Mesenchymal stem cell (in vitro differentiated cells and primary cell): Measurements from ENCODE around the gene PSMD8.

ENCODE experiments used
- DNase-seq: peaks from one replicate; pipeline ENCODE4 v3.0.0-alpha.2; 2013
- H2AFZ ChIP-seq: one replicate; pipeline ENCODE4 v1.6.1; 2013; ENCODE audit warnings: low read depth, mild to moderate bottlenecking, control low read depth, inconsistent platforms, low read length, moderate library complexity
- H2AK5ac ChIP-seq: 2 replicates; pipeline ENCODE4 v1.6.1; 2013; ENCODE audit warnings: low read length, moderate library complexity, mild to moderate bottlenecking, inconsistent platforms; ENCODE audit not compliant: severe bottlenecking
- H2BK120ac ChIP-seq: one replicate; pipeline ENCODE4 v1.6.1; 2013; ENCODE audit warnings: low read depth, mild to moderate bottlenecking, inconsistent platforms, low read length, moderate library complexity
- H2BK12ac ChIP-seq, 2 experiments: one replicate each; pipeline ENCODE4 v1.6.1; 2013; ENCODE audit warnings: inconsistent platforms in 2 of 2, low read length in 2 of 2, mild to moderate bottlenecking in 2 of 2, moderate library complexity in 2 of 2, control low read depth in 1 of 2
- H2BK15ac ChIP-seq: one replicate; pipeline ENCODE4 v1.6.1; 2013; ENCODE audit warnings: mild to moderate bottlenecking, low read depth, inconsistent platforms; ENCODE audit not compliant: poor library complexity, severe bottlenecking
- H2BK5ac ChIP-seq: 2 replicates; pipeline ENCODE4 v1.6.1; 2013; ENCODE audit warnings: low read depth, mild to moderate bottlenecking, low read length, control low read depth, inconsistent platforms; ENCODE audit not compliant: poor library complexity, severe bottlenecking
- H3K14ac ChIP-seq, 2 experiments: one replicate each; pipeline ENCODE4 v1.6.1; 2013; ENCODE audit warnings: inconsistent platforms in 2 of 2, low read length in 2 of 2, control low read depth in 1 of 2, mild to moderate bottlenecking in 1 of 2, moderate library complexity in 1 of 2
- H3K18ac ChIP-seq, 2 experiments: one replicate each; pipeline ENCODE4 v1.6.1; 2013; ENCODE audit warnings: inconsistent platforms in 2 of 2, low read length in 2 of 2, control low read depth in 1 of 2, low read depth in 1 of 2, mild to moderate bottlenecking in 1 of 2
- H3K23ac ChIP-seq, 2 experiments: one replicate each; pipeline ENCODE4 v1.6.1; 2013; ENCODE audit warnings: inconsistent platforms in 2 of 2, low read length in 2 of 2, mild to moderate bottlenecking in 2 of 2, moderate library complexity in 2 of 2, control low read depth in 1 of 2
- H3K27ac ChIP-seq: 2 replicates; pipeline ENCODE4 v1.5.1; 2013; ENCODE audit warnings: mild to moderate bottlenecking, moderate library complexity, low read length, control low read depth, inconsistent platforms; ENCODE audit not compliant: poor library complexity, severe bottlenecking
- H3K27me3 ChIP-seq, 2 experiments: 2 replicates each; pipeline versions ENCODE4 v1.6.1 to v1.7.0; 2013; ENCODE audit warnings: low read length in 2 of 2, mild to moderate bottlenecking in 2 of 2, moderate library complexity in 2 of 2, control low read depth in 1 of 2, inconsistent platforms in 1 of 2; ENCODE audit not compliant: control insufficient read depth in 1 of 2, insufficient read depth in 1 of 2
- H3K36me3 ChIP-seq, 2 experiments: 2 replicates each; pipeline versions ENCODE4 v1.6.1 to v1.7.0; 2013; ENCODE audit warnings: low read length in 2 of 2, control low read depth in 1 of 2, inconsistent platforms in 1 of 2, low read depth in 1 of 2, mild to moderate bottlenecking in 1 of 2; ENCODE audit not compliant: insufficient read depth in 2 of 2, control insufficient read depth in 1 of 2
- H3K4ac ChIP-seq, 2 experiments: one replicate each; pipeline ENCODE4 v1.6.1; 2013; ENCODE audit warnings: inconsistent platforms in 2 of 2, low read length in 2 of 2, mild to moderate bottlenecking in 2 of 2, moderate library complexity in 2 of 2, control low read depth in 1 of 2, low read depth in 1 of 2
- H3K4me1 ChIP-seq: 2 replicates; pipeline ENCODE4 v1.6.1; 2013; ENCODE audit warnings: low read depth, low read length, control low read depth; ENCODE audit not compliant: control insufficient read depth, insufficient read depth
- H3K4me2 ChIP-seq: 2 replicates; pipeline ENCODE4 v1.6.1; 2013; ENCODE audit warnings: low read length, mild to moderate bottlenecking, inconsistent platforms; ENCODE audit not compliant: poor library complexity, severe bottlenecking
- H3K4me3 ChIP-seq, 2 experiments: 2 replicates each; pipeline versions ENCODE4 v1.5.1 to v1.7.0; 2013; ENCODE audit warnings: low read length in 2 of 2, mild to moderate bottlenecking in 2 of 2, control low read depth in 1 of 2, low read depth in 1 of 2; ENCODE audit not compliant: insufficient read depth in 1 of 2
- H3K79me1 ChIP-seq: replicated peaks from 2 replicates; pipeline ENCODE4 v1.6.1; 2013; ENCODE audit warnings: mild to moderate bottlenecking, control low read depth, low read length, inconsistent platforms; ENCODE audit not compliant: poor library complexity, severe bottlenecking
- H3K9ac ChIP-seq: 2 replicates; pipeline ENCODE4 v1.7.0; 2013; ENCODE audit warnings: mild to moderate bottlenecking, low read length, moderate library complexity
- H3K9me3 ChIP-seq: 2 replicates; pipeline ENCODE4 v1.7.0; 2013; ENCODE audit warnings: mild to moderate bottlenecking, low read length; ENCODE audit not compliant: control insufficient read depth
- H4K8ac ChIP-seq: one replicate; pipeline ENCODE4 v1.6.1; 2013; ENCODE audit warnings: inconsistent platforms, mild to moderate bottlenecking, low read length, moderate library complexity
- H4K91ac ChIP-seq: one replicate; pipeline ENCODE4 v1.6.1; 2013; ENCODE audit warnings: mild to moderate bottlenecking, low read length, inconsistent platforms
- WGBS: methylation state at CpG from one replicate; pipeline ENCODE4 v1.1.7; 2013; ENCODE audit warnings: mixed read lengths; 5-methylcytosine and 5-hydroxymethylcytosine counted together

Gene PSMD8

DNA sequence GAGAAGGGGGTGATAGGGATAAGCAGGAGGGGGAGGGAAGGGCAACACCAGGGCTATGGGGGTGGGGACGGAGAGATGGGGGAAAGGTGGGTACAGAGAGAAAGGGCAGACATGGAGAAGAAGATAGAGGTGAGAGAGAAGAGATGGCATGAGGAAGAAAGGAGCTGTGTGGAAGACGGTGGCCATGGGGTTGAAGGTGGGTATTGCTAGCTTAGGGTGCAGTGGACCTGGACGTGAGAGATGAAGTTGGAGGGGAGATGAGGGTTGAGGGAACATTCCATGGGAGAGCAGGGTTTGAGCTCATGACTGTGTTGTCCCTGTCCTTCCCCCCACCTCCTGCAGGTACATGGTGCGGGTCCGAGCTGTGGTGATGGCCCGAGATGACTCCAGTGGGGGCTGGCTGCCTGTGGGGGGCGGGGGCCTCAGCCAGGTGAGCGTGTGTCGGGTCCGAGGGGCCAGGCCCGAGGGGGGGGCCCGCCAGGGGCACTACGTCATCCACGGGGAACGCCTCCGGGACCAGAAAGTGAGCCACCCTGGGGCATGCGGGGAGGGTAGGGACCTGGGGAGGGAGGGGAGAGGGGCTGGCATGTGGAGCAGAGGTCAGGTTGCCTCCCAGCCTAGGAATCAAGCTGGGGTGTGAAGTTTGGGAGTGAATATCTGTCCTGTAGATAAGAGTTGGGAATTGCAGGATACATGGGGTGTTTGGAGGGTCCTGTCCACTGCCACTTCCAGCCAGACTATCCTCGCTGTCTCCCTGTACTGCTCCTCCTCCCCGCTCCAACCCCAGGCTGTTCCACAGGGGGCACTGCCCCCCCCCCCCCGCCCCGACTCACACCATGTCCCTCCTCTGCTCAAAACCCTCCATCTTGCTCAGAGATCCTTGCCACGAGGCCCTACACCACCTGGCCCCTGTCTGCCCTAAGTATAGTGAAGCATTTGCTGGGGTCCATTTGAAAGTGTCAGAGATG is 15.9 kb downstream of the PSMD8 start:
- peak overlapping the region; percentile 49 for H3K4me2 ChIP-seq
- WGBS: 52% methylated on average over 20 of the region's 22 CpGs
- peak overlapping the region; percentile 78 for H4K8ac ChIP-seq
- no peak overlapping the region for H2AFZ ChIP-seq
- H2BK5ac ChIP-seq: no peak overlapping the region
- peak overlapping the region; percentile 33 for H2AK5ac ChIP-seq
- peak overlapping the region; percentile 76 for H2BK120ac ChIP-seq
- peak overlapping the region; percentile 62 for H2BK15ac ChIP-seq
- H3K18ac ChIP-seq: peak overlapping the region; percentile 40 to 88
- H4K91ac ChIP-seq: peak overlapping the region; percentile 65
- peaks cover 20% of the 10 kb centered on the region for H3K79me1 ChIP-seq
- peak overlapping the region in 1 of 2 experiments; percentile 65 for H3K4ac ChIP-seq
- peak overlapping the region; percentile 44 for H3K27ac ChIP-seq
- peaks cover 26 to 46% of the 10 kb centered on the region in 2 experiments for H3K36me3 ChIP-seq
- peaks cover 43% of the 10 kb centered on the region for H3K4me1 ChIP-seq
- no peaks in the 10 kb centered on the region for H3K9me3 ChIP-seq
- no peak for DNase-seq
- peaks cover 0 to 3% of the 10 kb centered on the region in 2 experiments for H3K27me3 ChIP-seq
- peak overlapping the region in 1 of 2 experiments; percentile 14 for H3K23ac ChIP-seq
- peak overlapping the region; percentile 12 to 93 for H2BK12ac ChIP-seq
- peak overlapping the region in 1 of 2 experiments; percentile 85 for H3K14ac ChIP-seq
- H3K4me3 ChIP-seq: peak overlapping the region; percentile 26 to 90
- peak overlapping the region; percentile 89 for H3K9ac ChIP-seq

DNA sequence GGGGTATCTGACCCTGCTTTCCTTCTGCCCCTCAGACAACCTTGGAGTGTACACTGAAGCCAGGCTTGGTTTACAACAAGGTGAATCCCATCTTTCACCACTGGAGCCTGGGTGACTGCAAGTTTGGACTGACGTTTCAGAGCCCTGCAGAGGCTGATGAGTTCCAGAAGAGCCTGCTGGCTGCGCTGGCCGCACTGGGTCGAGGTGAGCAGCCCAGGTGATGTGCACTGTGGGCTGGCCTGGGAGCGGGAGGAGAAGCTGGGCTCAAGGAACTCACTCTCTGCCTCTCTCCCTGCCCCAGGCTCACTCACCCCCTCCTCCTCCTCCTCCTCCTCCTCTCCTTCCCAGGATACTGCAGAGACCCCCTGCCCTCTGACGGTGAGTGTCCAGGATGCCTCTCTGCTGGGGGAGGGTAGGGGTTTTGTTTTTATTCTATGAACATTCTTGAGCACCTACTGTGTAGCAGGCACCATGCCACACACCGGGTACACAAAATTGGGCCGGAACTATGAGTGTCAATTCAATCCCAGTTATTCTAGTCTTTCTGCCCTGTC is 17.6 kb downstream of the PSMD8 start:
- H2BK120ac ChIP-seq: no peak overlapping the region
- no peak overlapping the region for H2BK5ac ChIP-seq
- H3K27ac ChIP-seq: no peak overlapping the region
- H4K8ac ChIP-seq: peak overlapping the region; percentile 4
- H3K27me3 ChIP-seq: peaks cover 0 to 8% of the 10 kb centered on the region in 2 experiments
- H3K36me3 ChIP-seq: peaks cover 28 to 40% of the 10 kb centered on the region in 2 experiments
- no peak overlapping the region for H2BK12ac ChIP-seq
- no peak overlapping the region for H3K23ac ChIP-seq
- H3K4ac ChIP-seq: no peak overlapping the region
- no peak overlapping the region for H2AK5ac ChIP-seq
- no peak overlapping the region for H3K18ac ChIP-seq
- H3K4me2 ChIP-seq: no peak overlapping the region
- H3K79me1 ChIP-seq: peaks cover 13% of the 10 kb centered on the region
- H2AFZ ChIP-seq: no peak overlapping the region
- no peak overlapping the region for H3K14ac ChIP-seq
- H3K9ac ChIP-seq: no peak overlapping the region
- H4K91ac ChIP-seq: no peak overlapping the region
- 78% methylated on average over 6 of the region's 8 CpGs for WGBS
- peak overlapping the region; percentile 75 for H2BK15ac ChIP-seq
- no peak overlapping the region for H3K4me3 ChIP-seq
- H3K9me3 ChIP-seq: no peaks in the 10 kb centered on the region
- no peak for DNase-seq
- peaks cover 32% of the 10 kb centered on the region for H3K4me1 ChIP-seq

DNA sequence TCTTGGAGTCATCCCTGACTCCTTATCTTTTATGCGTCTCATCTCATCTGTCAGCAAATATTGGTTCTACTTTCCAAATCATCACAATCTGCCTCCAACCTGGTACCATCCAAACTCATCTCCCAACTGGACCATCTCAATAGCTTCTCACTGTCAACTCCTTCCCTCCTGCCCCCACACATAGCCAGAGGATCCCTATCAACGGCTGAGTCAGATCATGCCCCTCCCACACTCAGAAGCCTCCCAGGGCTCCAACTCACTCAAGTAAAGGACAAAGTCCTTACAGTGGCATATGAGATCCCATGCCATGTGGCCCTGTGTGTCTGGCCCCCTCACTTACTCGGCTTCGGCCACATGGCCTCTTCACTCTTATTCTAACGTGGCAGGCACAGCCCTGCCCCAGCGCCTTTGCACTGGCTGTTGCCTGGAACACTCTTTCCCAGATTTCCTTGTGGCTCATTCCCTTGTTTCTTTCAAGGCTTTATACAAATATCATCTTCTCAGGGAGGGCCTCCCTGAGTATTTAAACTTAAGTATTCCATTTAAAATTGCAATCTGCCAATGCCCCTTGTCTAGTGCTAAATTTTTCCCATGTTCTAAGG is 18.4 kb downstream of the PSMD8 start:
- Histone ChIP-seq H3K4me1 (peaks cover 25% of the 10 kb centered on the region), H2BK120ac (no peak overlapping the region), H2AFZ (no peak overlapping the region), H2BK12ac (peak overlapping the region in 1 of 2 experiments; percentile 24), H3K9ac (no peak overlapping the region), H2AK5ac (no peak overlapping the region), H2BK5ac (no peak overlapping the region), H3K23ac (no peak overlapping the region), H4K8ac (no peak overlapping the region), H3K18ac (no peak overlapping the region), H3K36me3 (peaks cover 28 to 39% of the 10 kb centered on the region in 2 experiments), H3K4me3 (no peak overlapping the region), H2BK15ac (no peak overlapping the region), H3K4me2 (no peak overlapping the region), H4K91ac (no peak overlapping the region), H3K4ac (no peak overlapping the region), H3K27ac (no peak overlapping the region), H3K79me1 (peaks cover 13% of the 10 kb centered on the region), H3K14ac (no peak overlapping the region), H3K27me3 (peaks cover 0 to 8% of the 10 kb centered on the region in 2 experiments), H3K9me3 (no peaks in the 10 kb centered on the region)
- peak; percentile 64 for DNase-seq
- WGBS: 69% methylated on average over 6 of the region's 6 CpGs

DNA sequence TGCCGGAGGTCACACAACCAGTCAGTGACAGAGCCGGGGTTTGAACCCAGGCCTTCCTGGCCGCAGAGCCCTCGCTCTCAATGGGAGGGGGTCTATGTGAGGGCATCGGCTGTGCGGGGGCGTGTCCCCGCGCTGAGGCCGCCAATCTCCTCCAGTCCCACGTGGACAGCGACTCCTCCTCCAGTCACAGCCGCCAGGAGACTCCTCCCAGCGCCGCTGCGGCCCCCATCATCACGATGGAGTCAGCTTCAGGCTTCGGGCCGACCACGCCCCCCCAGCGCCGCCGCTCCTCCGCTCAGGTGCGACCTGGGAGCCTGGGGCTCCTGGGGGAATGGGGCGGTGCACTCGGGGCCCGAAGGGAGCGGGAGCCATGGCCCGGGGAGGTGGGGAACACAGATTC is 20.1 kb downstream of the PSMD8 start:
- Histone ChIP-seq H3K14ac (no peak overlapping the region), H2BK12ac (no peak overlapping the region), H4K91ac (no peak overlapping the region), H3K4me3 (peak overlapping the region in 1 of 2 experiments; percentile 4), H3K79me1 (peaks cover 11% of the 10 kb centered on the region), H2BK5ac (no peak overlapping the region), H3K27me3 (peaks cover 0 to 8% of the 10 kb centered on the region in 2 experiments), H2BK120ac (no peak overlapping the region), H3K4me2 (no peak overlapping the region), H3K23ac (no peak overlapping the region), H3K27ac (no peak overlapping the region), H3K36me3 (peaks cover 28 to 39% of the 10 kb centered on the region in 2 experiments), H2BK15ac (no peak overlapping the region), H2AK5ac (no peak overlapping the region), H3K4me1 (peaks cover 22% of the 10 kb centered on the region), H3K18ac (no peak overlapping the region), H3K9me3 (no peaks in the 10 kb centered on the region), H4K8ac (peak overlapping the region; percentile 4), H3K4ac (no peak overlapping the region), H3K9ac (no peak overlapping the region), H2AFZ (no peak overlapping the region)
- WGBS: 28% methylated on average over 30 of the region's 30 CpGs
- no peak for DNase-seq
